ENCODE data around the gene SNCB.

DNA sequence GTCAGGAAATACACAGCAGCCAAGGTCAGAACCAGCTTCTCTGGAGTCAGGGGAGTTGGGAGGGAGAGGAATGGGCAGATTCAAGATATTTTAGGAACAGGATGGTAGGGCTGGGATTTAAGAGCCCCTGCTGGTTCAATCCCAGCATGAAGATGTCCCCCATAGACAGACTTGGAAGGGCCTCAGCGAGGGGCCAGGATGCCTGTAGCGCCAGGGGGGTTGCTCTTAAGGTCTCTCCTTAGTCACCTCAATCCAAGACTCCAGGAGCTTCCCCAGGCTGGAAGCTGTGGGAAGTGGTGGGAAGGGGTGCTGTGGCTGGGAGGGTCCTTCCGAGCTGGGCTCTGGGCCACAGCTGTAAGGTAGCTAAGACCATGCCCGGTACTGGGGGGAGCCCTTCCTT, 8.9 kb upstream of the SNCB start:
- TF ChIP-seq, protein P1, sequence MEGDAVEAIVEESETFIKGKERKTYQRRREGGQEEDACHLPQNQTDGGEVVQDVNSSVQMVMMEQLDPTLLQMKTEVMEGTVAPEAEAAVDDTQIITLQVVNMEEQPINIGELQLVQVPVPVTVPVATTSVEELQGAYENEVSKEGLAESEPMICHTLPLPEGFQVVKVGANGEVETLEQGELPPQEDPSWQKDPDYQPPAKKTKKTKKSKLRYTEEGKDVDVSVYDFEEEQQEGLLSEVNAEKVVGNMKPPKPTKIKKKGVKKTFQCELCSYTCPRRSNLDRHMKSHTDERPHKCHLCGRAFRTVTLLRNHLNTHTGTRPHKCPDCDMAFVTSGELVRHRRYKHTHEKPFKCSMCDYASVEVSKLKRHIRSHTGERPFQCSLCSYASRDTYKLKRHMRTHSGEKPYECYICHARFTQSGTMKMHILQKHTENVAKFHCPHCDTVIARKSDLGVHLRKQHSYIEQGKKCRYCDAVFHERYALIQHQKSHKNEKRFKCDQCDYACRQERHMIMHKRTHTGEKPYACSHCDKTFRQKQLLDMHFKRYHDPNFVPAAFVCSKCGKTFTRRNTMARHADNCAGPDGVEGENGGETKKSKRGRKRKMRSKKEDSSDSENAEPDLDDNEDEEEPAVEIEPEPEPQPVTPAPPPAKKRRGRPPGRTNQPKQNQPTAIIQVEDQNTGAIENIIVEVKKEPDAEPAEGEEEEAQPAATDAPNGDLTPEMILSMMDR (conservative IDR thresholded peaks at IDR 0.05): no peak
- no peak for TF ChIP-seq ZFX (IDR thresholded peaks at IDR 0.05)
